ENCODE measurements around the gene SRL.

Gene SRL

DNA sequence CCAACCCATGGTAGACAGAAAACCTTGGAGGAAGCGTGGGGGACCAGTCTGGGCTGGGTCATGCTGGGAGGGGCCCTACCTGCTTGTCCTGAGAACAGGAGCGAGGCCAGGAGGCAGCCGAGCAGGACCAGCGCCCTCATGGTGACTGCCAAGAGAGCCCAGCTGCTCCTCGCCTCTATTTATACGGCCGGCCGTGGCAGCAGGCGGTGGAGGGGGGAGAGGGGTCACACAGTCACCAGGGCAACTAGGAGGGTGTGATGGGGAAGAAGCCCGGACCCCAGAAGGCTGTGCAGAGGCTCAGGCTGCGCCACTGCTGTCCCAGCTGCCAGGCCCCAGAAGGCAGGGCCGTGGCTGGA, at the start of gene SRL:
TSS of gene SRL (minus strand) at position 153 of the 356 bp plus-strand sequence. CDS start at position 140, 13 bp downstream.
- no peak for DNase-seq (ENCODE audit: low spot score)

DNA sequence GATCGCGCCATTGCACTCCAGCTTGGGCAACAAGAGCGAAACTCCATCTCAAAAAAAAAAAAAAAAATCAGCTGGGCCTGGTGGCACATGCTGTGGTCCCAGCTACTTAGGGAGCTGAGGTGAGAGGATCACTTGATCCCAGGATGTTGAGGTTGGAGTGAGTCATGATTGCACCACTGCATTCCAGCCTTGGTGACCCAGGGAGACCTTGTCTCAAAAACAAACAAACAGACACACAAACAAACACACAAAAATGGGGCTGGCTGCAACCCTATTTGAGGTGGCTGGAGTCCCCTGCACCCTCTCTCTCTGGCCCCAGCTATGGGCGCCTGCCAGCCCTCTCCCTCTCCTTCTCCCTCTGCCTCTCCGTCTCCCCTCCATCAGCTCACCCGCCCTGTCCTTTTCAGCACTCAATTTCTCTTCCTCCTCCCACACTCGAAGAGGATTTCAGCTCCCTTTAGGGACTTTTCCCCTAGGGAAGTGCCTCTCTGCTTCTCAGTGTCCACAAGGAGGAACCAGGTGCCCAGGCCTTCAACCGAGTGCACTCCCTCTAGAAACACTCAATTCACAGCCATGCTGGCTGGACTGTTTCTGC, 48.5 kb upstream of the SRL start:
- DNase-seq (ENCODE audit: low spot score): peak; percentile 94

DNA sequence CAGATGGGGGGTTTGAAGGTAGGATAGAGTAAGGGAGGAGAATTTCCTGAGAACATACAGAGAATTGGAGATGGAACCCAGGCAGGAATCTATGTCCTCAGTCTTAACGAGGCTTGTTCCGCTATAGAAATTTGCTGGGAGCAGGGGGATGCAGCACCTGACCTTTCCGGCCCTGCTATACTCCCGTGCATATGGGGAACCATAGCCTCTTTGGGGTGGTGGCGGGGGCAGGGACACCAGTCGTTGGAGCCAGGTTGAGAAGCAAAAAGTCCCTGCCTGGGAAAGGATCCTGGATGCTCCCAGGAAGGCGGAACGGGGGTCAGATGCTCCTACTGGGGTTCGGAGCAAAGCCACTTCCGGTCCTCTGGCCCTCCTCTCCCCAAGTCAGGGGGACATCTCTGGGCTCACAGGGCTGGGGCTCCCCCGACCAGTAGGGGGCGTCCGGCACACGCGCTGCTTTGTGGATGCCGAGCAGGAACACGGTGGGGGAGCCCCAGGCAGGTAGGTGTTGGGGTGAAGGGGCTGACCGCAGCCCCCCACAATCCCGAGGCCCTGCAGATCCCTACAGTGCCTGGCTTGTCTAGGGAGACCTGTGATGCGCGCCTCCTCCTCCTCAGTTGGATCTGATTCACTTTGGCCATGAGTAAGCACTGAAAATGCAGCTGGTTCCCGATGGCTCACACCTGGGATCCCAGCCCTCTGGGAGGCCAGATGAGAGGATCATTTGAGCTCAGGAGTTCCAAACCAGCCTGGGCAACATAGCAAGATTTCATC, 46.5 kb upstream of the SRL start:
- peak; percentile 46 for DNase-seq (ENCODE audit: low spot score)

DNA sequence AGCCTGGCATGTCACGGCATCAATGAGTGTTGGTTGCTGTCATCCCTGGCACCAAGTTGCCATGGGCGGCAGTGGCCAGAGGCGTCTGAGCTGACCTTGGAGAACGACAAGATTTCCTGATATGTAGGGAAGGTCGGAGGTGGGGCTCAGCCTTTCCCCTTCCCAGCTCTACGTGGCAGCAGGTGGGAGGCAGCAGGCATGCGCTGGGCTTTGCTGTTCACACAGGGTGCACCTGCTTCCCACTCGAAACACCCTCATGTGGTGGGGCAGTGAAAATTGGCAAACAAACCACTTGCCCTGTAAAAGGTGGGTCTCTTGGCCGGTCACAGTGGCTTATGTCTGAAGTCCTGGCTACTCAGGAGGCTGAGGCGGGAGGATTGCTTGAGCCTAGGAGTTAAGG, 43.3 kb upstream of the SRL start:
- no peak for DNase-seq (ENCODE audit: low spot score)

DNA sequence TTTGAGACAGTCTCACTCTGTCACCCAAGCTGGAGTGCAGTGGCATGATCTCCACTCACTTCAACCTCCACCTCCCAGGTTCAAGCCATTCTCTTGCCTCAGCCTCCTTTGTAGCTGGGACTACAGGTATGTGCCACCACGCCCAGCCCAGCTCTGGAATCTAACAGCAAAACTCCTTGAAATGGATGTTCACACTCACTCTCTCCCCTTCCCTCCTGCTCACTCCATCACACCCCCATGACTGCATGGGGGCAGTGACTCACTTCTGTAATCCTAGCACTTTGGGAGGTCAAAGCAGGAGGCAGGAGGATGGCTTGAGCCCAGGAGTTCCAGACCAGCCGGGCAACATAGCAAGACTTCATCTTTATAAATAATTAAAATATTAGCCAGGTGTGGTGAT, 42.1 kb upstream of the SRL start:
- DNase-seq (ENCODE audit: low spot score): peak; percentile 25

DNA sequence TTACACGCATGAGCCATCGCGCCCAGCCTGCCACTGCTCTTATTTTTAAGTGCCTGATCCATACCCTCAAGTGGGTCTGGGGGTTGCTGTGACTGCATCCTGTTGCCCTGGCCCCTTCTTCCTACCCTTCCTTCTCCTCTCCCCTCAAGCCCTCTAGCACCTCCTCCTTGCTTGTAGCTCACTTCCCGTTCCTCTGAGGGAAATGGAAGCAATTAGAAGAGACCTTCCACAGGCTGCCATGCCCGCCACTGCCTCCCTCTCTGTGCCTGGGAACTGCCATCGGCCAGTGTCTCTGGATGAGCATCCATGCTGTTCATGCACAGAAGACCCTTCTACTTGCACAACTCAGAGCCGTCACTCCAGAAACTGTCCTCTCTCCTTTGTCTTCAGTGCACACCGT, 41.6 kb upstream of the SRL start:
- DNase-seq (ENCODE audit: low spot score): no peak

DNA sequence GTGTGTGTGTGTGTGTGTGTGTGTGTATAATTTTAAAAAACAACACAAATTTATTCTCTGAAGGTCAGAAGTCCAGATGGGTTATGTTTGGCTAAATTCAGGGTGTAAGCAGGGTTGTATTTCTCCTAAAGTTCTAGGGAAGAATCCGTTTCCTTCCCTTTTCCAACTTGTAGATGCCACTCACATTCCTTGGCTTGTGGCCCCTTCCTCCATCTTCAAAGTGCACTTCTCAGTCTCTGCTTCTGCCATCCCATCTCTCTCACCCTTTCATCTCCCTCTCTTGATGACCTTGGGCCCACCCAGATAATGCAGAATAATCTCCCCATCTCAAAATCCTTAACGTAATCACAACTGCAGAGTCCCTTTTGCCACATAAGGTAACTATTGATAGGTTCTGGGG, 38.7 kb upstream of the SRL start:
- no peak for DNase-seq (ENCODE audit: low spot score)

DNA sequence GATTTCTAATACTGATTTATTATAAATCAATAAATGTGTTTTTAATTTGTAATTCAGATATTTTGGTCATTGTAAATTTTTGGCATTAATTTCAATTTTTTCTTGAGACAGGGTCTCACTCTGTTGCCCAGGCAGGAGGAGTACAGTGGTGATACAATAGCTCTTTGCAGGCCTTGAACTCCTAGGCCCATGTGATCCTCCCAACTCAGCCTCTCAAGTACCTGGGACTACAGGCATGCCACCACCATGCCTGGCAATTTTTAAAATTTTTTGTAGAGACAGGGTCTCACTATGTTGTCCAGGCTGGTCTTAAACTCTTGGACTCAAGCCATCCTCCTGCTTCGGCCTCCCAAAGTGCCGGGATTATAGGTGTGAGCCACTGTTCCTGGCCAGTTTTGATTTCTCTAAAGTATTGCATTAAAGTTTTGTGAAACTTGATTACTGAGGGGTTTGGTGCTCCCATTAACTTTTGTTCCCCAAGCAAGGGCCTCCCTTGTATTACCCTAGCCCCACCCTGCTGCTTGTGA, 36.2 kb upstream of the SRL start:
- no peak for DNase-seq (ENCODE audit: low spot score)

DNA sequence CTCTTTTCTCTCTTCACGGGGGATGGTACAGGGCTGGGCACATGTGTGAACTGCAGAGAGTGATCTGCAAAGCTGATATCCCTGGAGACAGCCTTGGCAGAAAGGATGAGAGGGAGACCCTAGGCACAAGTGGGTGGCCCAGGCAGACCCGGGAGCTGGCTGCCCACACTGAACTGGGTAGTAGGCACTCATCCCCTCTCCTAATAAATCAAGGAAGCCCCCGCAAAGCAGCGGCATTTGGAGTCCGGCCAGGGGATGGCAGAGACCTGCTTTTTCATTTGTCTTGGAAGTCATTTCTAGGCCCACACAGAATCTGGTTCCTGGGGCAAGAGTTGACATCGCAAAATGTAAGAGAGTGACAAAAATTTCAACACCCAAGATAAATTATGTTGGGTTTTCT, 34.0 kb upstream of the SRL start:
- DNase-seq (ENCODE audit: low spot score): no peak

DNA sequence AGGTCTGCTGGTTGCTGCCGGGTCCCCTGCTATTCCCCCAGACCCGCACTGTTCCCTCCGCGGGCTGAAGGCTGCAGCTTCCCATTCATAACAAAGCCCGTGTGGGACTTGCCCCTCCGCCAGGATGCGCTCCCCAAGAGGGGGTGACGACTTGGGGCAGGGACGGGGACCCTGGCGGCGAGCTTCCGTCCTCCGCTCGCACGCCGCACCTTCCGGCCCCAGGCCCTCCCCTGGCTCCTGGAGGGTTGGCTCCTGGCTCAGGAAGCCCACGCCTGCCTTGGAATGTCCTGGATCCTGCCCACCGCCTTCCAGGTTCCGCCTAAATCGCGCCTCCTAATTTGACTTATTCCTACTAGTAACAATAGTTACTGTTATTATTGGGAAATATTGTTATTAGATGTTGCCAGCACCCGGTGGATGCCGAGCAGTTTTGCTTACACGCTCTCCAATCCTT, 32.0 kb upstream of the SRL start:
- no peak for DNase-seq (ENCODE audit: low spot score)

DNA sequence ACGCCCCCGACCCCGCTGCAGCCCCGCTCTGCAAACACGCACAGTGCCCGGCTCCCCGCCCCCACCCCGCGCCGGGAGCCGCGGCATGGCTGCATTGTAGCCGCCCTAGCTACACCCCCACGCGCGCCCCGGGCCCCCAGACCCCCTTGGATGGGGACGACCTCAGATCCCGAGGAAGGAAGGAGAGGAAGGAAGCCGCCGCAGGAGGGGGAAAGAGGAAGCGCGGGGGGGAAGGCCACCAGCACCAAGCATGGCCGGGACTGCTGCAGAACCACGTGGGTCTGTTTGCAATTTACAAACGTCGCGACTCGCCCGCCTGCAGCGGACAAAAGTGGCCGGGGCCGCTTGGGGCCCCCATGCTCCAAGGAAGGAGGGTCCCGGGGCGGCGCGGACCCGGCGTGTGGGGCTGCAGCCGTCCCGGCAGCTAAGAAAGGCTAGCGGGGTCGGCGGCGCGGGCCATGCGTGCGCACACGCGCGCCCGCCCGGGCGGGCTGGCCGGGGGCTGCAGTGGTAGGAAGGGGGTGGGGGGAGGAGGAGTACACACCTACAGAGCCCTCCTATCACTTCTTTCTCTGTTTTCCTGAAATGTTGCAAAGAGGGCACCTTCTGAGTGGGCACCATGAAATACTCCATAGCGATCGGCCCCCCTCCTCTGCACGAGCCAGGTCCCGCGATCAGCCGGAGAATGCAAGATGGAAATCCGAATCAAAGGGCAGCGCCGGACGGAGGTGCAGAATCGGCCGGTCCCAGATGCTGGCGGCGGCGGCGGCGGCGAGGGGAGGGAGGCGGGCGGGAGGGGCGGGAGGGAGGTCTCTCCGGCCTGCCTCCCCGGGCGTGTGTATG, 30.5 kb upstream of the SRL start:
- DNase-seq (ENCODE audit: low spot score): peak; percentile 42

DNA sequence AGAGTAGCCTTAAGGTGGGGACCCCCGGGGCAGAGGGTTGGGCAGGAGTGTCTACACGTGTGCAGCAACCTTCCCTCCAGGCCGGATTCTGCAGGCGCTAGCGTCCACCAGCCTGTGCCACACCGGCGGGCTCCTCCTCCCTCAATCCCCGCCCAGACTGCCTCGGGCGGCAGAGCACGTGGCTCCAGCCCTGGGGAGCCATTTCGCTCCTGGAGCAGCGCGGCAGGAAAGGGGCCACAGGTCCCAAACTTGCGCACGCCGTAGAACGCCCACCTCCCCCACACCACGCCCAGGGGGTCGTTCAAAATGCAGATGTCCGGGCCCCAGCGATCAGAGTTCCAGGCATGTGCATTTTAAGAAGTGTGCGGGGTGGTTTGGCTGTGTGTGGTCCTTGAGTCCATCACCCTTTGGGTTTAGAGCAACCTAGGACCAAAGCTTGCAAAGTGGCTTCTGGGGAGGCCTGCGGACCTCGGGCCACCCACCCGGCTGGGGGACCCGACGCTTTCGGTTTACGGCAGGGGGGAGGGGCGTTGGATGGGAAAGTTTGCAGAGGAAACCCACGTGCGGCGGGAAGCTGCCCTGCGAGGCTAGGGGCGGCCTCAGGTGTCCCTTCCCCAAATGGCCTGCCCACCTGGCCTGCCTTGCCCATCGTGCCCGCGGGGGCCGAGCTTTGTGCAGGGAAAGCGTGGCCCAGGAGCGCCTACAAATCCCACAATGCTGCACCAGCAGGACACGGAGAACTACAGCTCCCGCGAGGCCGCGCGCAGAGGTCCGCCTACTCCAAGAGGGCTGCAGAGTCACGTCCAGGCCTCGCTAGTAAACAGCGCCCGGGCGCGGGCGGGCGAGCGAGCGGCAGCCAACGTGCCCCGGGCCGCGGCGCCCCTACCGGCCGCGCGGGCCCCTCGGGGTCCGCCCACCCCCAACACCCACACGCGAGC, 29.6 kb upstream of the SRL start:
- peak; percentile 95 for DNase-seq (ENCODE audit: low spot score)

DNA sequence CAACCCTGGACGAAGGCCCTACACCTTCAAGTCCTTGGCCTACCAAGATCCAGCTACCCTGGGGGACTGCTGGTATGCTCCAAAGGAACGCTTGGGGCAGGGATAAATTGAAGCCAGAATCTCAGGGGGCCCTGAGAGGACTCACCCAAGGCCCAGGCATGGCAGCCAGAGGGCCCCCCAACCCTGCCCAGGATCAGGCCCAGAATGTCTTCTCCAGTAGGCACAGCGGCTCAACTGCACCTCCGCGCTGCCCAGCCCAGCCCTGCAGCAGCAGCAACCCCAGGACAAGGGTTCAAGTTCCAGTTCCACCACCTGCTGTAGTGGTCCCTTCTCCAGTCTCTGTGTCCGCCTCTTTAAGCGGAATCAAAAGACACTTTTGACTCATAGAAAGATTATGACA, 28.7 kb upstream of the SRL start:
- no peak for DNase-seq (ENCODE audit: low spot score)

DNA sequence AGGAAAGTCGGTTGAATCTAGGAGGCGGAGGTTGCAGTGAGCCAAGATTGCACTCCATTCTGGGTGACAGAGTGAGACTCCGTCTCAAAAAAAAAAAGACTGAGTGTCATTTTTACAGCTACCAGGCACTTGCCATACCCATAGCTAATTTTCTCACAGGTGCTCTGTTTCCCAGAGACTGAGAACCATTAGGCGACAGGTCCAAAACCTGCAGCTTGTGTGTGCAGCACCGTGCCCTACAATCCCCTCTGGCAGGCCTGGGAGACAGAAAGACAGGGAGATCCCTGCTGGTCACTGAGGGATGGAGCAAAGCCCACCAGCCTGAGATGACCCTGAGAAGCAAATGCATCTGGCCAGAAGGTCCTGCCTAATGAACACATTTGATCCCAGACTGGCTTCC, 28.2 kb upstream of the SRL start:
- no peak for DNase-seq (ENCODE audit: low spot score)

DNA sequence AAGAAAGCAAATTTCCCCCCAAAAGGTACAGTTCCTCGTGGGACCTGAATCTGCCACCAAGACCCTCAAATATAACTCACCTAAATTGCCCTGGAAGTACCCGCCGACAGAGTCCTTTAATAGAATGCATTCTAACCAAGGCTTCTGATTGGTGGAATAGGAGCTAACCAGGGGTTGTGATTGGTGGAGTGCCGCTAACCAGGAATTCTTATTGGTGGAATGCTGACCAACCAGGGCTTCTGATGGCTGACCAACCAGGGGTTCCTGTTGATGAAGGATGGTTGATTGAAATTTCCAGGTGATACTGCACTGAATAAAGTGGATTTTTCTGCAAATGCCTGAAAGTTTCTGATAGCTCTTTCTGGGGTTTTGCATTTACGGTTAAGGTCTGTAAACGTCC, 24.5 kb upstream of the SRL start:
- peak; percentile 42 for DNase-seq (ENCODE audit: low spot score)

DNA sequence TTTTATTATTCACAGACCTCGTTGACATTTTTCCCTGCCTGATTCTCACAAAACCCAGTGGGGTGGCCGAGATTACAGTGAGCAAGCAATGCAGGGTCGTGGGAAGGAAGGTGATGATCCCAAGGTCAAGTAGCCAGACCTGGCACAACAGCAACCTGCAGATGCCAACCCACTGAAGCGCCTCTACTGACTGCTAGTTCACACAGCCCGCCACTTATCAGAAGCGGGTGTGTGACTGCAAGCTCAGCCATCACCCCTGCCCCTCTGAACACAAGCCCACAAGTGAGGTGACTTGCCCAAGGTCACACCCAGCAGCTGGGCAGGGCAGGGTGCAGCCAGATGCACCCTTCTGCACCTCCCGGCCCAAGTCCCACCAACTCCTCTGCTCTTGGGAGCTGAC, 23.8 kb upstream of the SRL start:
- DNase-seq (ENCODE audit: low spot score): no peak

DNA sequence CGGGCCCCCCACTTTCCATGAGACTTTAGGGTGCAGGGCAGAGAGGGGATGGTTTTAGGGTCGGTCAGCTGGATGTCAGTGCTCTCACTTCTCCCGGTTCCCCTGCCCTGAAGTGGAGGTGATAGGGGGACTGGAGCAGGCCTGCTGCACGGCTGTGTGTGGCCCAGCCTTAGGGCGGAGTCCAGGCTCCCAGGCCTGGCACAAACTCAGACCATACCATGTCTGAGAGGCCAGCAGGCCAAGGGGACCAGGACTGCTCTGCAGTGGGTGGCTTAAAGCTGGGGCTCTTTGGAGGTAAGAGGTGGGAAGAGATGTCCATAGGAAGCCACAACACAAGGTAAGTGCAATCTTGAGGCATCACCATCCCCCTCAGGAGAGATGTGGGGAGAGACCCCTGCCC, 22.7 kb upstream of the SRL start:
- DNase-seq (ENCODE audit: low spot score): no peak

DNA sequence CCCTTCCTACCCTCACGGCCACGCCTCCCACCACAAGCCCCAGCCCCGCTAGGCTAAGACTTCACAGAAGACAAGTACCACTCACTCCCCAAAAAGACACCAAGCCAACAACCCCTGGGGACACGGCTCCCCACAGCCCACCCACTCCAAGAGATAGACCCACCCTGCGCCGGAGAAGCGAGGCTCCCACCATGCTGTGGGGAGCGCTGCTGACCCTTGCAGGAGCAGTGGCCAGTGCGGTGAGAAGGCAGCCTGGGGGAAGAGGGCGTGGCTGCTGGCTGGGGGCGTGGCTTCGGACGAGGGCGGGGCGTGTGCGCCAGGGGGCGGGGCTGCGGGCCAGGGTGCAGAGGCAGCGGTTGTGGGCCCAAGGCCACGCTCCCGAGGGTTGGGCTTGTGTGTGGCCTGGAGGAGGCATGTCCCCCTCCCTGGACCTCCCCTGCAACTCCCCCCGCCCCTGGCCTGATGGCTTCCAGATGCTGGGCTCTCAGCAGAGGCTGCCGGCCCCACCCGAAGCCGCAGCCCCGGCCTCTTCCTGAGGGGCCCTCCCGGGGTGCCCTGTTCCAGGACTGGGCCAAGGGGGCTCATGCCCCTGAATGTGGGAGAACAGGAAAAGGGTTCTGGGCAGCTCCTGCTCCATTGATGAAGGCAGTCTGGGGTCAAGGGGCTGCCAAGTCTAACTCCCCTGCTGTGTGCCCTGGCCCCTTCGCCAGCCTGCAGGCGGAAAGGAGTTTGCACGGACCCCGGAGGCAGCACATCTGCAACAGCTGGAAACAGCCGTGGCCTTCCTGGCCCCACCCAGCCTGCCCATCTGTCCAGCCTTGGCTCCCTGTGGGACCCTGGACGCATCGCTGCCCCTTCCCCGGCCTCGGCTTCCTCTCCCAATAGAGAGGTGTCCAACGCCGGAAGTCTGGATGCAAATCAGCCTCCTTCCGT, 21.9 kb upstream of the SRL start:
- DNase-seq (ENCODE audit: low spot score): no peak

DNA sequence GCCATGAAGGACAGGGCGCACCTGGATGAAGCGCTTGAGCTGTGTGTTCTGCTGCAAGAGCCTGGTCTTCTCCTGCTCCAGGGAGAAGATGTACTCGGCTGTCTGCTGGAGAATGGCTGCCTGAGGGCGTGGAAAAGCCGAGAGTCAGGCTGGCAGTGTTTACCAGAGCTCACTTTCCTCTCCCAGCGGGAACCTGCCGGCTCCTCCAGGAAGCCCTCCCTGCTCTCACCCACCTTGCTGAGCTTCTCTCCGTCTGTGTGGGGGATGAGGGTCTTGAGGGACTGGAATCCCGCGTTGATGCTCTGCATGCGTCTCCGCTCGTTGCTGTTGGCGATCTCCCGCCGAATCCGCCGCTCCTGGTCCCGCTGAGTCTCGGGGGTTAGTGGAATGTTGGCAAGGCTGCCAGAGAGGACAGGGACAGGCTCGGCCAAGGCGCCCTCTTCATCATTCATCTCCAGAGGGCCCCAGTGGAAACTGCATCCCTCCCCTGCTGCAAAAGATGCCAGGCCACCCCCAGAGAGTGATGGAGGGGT, 20.5 kb upstream of the SRL start:
- no peak for DNase-seq (ENCODE audit: low spot score)

DNA sequence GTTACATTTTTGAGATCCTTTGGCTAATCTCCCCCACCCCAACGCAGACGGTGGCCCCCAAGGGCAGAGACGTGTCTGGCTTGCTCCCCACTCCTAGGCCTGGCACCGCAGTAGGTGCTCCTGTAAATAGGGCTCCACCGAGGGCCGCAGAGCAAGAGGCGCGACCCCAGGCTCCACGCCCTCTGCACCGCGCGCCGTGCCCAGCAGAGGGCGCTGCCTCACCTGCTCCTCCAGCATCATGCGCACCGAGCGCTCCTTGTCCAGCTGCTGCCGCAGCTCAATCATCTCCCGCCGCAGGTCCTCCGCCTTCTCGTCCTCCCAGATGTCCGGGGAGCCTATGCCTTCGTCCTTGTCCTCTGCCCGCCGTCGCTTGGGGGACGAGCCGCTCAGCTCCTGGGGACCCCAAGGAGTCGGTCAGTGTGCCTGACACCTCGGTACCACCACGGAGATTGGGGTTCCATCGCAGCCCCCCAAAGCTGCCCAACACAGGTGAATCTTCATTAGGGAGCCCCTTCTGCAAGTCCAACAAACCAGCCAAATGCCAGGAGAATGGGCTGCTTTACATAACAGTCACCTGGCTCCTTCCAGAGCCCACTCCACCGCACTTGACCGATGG, 19.8 kb upstream of the SRL start:
- DNase-seq (ENCODE audit: low spot score): no peak

Data from SW480 (cell line).